Lower lobe of right lung (tissue), 2 donors: ENCODE data around the gene TCEA3. TPM values are rescaled to one million over a fixed set of nuclear protein-coding genes. Genes with fewer than 3 reads are reported as not detected.
A peak's percentile ranks its signal among the peaks of the same experiment; 100 is the strongest.

Experiments used
- ATAC-seq, 2 donors: fragments of 200-7000 bp; cut with Tn5 transposase; one replicate each; pipeline ENCODE4 v1.9.1; 2020 to 2022; ENCODE audit warnings: mild to moderate bottlenecking in 2 of 2, moderate library complexity in 2 of 2
- DNase-seq: peaks from one replicate; pipeline ENCODE4 v3.0.0-alpha.2; 2020
- H3K27ac ChIP-seq: fragments of 200-600 bp; one replicate; pipeline ENCODE4 v1.8.0; 2022
- H3K27me3 ChIP-seq: fragments of 200-600 bp; one replicate; pipeline ENCODE4 v1.8.0; 2022; ENCODE audit warnings: low read depth
- H3K36me3 ChIP-seq: fragments of 200-600 bp; one replicate; pipeline ENCODE4 v1.8.0; 2022; ENCODE audit warnings: mild to moderate bottlenecking
- H3K4me1 ChIP-seq: fragments of 200-600 bp; one replicate; pipeline ENCODE4 v1.8.0; 2022
- H3K4me3 ChIP-seq: fragments of 200-600 bp; one replicate; pipeline ENCODE4 v1.8.0; 2022; ENCODE audit warnings: mild to moderate bottlenecking
- H3K9me3 ChIP-seq: fragments of 200-600 bp; one replicate; pipeline ENCODE4 v1.8.0; 2022
- intact Hi-C: fragments of 100-400 bp; cut with DNase I; formaldehyde crosslinking; loops from one replicate; pipeline ENCODE4 v1.11.0; 2022
- total RNA-seq: library from RNA; stranded (reverse); fragmentation: NEBNext Ultra II Directional; extraction: Animal tissue kit (Norgen Biotek cat#: 25700); gene quantifications from one replicate; pipeline ENCODE4 v1.2.1, GENCODE V29; 2021
- TF ChIP-seq, protein P1 (sequence below): fragments of 200-600 bp; IDR thresholded peaks from one replicate; pipeline ENCODE4 v1.8.0; 2022; ENCODE audit warnings: antibody characterized with exemption, mild to moderate bottlenecking
- donor health status: DM: no; HTN: yes; CAD: no; lungs with severe emphysema.

The TCEA3 gene
- total RNA-seq, 1 donor from 2014 or later, result 41.9 TPM

DNA sequence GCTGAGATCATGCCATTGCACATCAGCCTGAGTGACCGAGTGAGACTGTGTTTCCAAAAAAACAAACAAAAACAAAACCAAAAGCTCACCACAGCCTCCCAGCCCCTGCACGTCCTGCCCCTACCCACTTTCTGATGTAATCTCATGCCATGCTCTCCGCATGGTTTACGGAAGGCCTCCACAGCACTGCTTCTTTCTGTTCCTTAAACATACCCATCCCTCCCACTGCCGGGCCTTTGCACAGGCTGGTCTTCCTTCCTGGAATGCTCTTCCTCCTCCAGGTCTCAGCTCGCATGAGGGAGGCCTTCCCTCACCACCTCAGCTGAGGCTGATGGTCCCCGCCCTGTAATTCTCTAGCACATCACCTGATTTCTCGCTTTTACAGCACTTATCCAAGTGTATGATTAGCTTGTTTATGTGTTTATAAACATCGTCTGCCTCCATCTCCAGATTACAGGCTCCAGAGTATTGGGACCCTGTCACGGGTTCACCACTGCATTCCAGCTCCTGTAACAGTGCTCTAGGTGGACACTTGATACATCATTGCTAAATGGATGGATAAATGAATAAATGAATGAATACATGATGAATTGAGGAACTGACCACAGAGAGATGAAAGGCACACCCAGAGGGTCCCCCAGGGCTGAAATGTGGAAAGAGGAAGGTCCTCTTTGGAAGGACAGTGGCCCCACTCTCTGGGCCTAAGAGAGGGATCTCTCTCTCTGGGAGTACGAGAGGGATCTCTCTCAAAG, 22.1 kb downstream of the TCEA3 start:
- peaks cover 23% of the 10 kb centered on the region for H3K36me3 ChIP-seq
- intact Hi-C loops, result no loop called here
- peaks cover 35% of the 10 kb centered on the region for H3K4me1 ChIP-seq
- H3K9me3 ChIP-seq, result no peaks in the 10 kb centered on the region
- TF ChIP-seq, protein P1, sequence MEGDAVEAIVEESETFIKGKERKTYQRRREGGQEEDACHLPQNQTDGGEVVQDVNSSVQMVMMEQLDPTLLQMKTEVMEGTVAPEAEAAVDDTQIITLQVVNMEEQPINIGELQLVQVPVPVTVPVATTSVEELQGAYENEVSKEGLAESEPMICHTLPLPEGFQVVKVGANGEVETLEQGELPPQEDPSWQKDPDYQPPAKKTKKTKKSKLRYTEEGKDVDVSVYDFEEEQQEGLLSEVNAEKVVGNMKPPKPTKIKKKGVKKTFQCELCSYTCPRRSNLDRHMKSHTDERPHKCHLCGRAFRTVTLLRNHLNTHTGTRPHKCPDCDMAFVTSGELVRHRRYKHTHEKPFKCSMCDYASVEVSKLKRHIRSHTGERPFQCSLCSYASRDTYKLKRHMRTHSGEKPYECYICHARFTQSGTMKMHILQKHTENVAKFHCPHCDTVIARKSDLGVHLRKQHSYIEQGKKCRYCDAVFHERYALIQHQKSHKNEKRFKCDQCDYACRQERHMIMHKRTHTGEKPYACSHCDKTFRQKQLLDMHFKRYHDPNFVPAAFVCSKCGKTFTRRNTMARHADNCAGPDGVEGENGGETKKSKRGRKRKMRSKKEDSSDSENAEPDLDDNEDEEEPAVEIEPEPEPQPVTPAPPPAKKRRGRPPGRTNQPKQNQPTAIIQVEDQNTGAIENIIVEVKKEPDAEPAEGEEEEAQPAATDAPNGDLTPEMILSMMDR, result no peak
- ATAC-seq, result peak; percentile 33 to 61
- peak; percentile 68 for DNase-seq
- no peak overlapping the region for H3K4me3 ChIP-seq
- no peaks in the 10 kb centered on the region for H3K27me3 ChIP-seq
- H3K27ac ChIP-seq, result peak overlapping the region; percentile 55

DNA sequence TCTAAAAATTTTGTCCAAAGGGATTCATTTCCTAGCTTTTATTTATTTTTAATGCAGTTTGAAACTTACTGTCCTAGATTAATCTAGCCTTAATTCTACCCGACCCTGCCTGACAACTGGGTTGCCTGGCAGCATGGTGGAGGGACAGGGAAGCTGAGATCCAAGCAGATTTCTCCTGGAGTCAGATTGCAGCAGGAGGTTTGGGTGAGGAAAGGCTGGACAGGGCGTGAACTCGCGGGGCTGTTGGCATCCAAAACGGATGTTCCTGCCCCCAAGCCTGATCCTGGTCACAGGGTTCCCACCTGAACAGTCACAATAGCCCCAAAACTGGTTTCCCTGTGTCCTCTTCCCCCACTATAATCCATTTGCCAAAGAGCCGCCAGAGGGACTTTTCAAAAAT, 23.2 kb downstream of the TCEA3 start:
- peaks cover 35% of the 10 kb centered on the region for H3K4me1 ChIP-seq
- ATAC-seq (no peak), DNase-seq (no peak)
- no peaks in the 10 kb centered on the region for H3K9me3 ChIP-seq
- no peaks in the 10 kb centered on the region for H3K27me3 ChIP-seq
- TF ChIP-seq, protein P1, result no peak
- intact Hi-C loops, result no loop called here
- peak overlapping the region; percentile 55 for H3K27ac ChIP-seq
- peaks cover 27% of the 10 kb centered on the region for H3K36me3 ChIP-seq
- H3K4me3 ChIP-seq, result no peak overlapping the region

DNA sequence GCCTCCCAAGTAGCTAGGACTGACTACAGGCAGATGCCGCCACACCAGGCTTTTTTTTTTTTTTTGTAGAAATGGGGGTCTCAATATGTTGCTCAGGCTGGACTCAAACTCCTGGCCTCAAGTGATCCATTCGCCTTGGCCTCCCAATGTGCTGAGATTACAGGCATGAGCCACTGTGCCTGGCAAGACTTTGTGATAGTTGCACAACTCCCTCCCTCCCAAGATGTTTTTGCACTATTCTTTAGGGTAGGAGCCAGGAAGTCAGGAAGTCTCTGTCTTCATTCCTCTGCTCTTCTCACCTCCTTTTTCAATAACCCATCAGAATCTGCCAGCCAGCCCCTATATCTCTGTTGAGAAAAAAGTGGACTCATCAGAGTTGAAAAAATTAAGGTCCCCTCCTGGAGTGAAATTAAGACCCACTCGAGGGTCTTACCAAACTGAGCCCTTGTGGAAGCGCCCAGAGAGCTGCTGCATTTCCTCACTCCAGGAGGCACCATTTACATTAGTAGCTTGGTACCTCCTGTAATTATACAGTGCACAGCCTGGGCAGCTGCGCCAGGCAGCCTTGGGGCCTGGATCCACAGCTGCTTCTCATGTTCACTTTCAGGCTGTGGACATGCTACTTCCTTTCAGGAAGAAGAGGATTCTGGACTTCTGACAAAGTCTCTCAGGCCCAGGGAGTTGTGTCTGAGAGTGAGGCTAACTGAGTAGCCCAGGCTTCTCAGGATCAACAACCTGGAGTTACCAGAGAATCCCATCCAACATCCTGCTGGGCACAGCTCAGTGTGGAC, 24.0 kb downstream of the TCEA3 start:
- intact Hi-C loops, result no loop called here
- peaks cover 37% of the 10 kb centered on the region for H3K4me1 ChIP-seq
- H3K9me3 ChIP-seq, result no peaks in the 10 kb centered on the region
- H3K27ac ChIP-seq, result peak overlapping the region; percentile 55
- no peaks in the 10 kb centered on the region for H3K27me3 ChIP-seq
- H3K4me3 ChIP-seq, result no peak overlapping the region
- ATAC-seq, result no peak
- DNase-seq, result no peak
- peaks cover 22% of the 10 kb centered on the region for H3K36me3 ChIP-seq
- TF ChIP-seq, protein P1, result no peak

DNA sequence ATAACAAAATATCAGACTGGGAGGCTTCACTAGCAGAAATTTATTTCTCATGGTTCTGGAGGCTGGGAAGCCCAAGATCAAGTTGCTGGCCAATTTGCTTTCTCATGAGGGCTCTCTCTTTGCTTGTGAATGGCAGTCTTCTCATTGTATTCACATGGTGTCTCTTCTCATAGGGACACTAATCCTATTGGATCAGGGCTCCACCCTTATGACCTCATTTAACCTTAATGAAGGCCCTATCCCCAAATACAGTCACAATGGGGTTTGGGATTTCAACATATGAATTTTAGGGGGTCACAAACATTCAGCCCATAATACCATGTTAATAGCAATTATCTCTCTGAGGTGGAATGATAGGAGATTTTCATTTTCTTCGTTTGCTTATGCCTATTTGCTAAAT, 25.3 kb downstream of the TCEA3 start:
- Histone ChIP-seq H3K4me3 (no peak overlapping the region), H3K36me3 (peaks cover 25% of the 10 kb centered on the region), H3K27me3 (no peaks in the 10 kb centered on the region), H3K4me1 (peaks cover 43% of the 10 kb centered on the region), H3K27ac (no peak overlapping the region), H3K9me3 (no peaks in the 10 kb centered on the region)
- ATAC-seq (no peak), DNase-seq (no peak)
- TF ChIP-seq, protein P1, result no peak
- intact Hi-C loops, result no loop called here

DNA sequence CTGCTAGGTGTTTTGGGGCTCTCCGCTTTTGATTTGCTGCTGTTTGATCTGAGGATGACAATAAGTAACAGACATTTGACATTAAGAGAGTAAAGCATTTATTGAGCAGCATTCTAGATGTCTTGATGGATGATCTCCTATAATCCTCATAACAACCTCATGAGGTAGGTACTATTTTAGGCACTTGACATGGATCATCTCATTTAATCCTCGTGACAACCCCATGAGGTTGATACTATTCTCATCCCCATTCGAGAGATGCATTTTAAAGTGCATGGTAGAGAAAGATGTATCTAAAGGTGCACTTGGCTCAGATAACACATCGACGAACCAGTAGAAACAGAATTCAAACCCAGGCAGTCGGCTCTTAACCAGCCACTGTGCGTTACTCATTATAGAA, 26.6 kb downstream of the TCEA3 start:
- peaks cover 33% of the 10 kb centered on the region for H3K4me1 ChIP-seq
- TF ChIP-seq, protein P1, result no peak
- H3K27me3 ChIP-seq, result no peaks in the 10 kb centered on the region
- intact Hi-C loops, result no loop called here
- no peak for ATAC-seq
- DNase-seq, result no peak
- no peaks in the 10 kb centered on the region for H3K9me3 ChIP-seq
- H3K4me3 ChIP-seq, result no peak overlapping the region
- H3K36me3 ChIP-seq, result peaks cover 33% of the 10 kb centered on the region
- H3K27ac ChIP-seq, result no peak overlapping the region
